ENCODE results near the gene SHISA4. TPM values are rescaled to one million over a fixed set of nuclear protein-coding genes. Genes with fewer than 3 reads are reported as not detected.

Gene SHISA4
- total RNA-seq, 4 donors from 2014 or later: 11.0 to 23.3 (median 13.0) TPM

DNA sequence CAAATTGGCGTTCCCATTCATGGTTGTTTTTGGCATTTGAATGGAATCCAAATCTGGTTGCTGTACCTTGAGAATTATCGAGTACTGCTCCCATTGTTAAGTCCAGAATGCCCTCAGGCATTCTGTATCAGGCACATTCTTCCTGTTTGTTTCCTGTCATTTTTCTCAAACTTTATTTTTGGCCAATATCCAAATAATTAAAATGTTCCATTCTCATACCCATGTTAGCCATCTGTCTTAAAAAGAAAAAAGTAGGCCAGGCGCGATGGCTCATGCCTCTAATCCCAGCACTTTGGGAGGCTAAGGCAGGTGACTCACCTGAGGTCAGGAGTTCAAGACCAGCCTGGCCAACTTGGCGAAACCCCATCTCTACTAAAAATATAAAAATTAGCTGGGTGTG is 29.3 kb upstream of the SHISA4 start:
- ATAC-seq (ENCODE audit: low FRiP score) (no peak), DNase-seq (ENCODE audit: low spot score) (no peak)
- TF ChIP-seq CTCF (IDR thresholded peaks at IDR 0.05): no peak

DNA sequence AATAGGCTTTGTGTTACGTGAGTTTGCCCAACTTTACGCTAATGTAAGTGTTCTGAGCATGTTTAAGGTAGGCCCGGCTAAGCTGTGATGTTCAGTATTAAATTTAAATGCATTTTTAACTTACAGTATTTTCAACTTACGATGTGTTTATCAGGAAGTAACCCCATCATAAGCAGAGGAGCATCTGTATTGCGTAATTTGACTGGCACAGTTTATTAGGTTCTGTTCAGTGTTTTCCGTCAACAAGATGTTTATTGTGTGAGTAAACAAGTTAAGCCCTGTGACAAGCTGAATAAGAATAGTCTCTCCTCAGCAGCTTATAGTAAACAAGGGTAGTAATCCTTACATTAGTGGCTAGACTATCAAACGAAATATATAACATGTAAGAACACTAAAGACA is 27.2 kb upstream of the SHISA4 start:
- DNase-seq (ENCODE audit: low spot score) (no peak), ATAC-seq (ENCODE audit: low FRiP score) (no peak)
- no peak for TF ChIP-seq CTCF (IDR thresholded peaks at IDR 0.05)

GRCh38 chr1:201870397-201870796 is 18.3 kb upstream of the SHISA4 start:
- no peak for TF ChIP-seq CTCF (IDR thresholded peaks at IDR 0.05)
- no peak for ATAC-seq (ENCODE audit: low FRiP score)
- no peak for DNase-seq (ENCODE audit: low spot score)

DNA sequence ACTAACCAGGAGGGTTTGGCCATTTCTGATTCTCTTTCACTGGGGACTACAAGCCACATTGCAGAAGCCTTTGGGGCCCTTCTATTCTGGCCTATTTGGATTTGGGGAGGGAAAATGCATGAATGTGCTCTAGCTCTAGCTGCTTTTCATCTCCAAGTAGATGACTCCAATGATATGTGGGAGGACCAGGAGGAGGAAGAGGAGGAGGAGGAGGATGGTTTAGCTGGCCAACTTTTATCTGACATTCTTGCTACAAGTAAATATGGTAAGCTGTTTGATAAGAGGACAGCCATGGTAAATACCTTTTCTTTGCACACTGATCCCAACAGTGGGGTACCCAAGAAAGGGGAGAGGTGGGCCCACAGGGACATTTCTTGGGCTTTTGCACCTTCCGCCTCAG is 14.0 kb upstream of the SHISA4 start:
- ATAC-seq (ENCODE audit: low FRiP score) (no peak), DNase-seq (ENCODE audit: low spot score) (no peak)
- no peak for TF ChIP-seq CTCF (IDR thresholded peaks at IDR 0.05)

GRCh38 chr1:201876148-201876818 is 12.4 kb upstream of the SHISA4 start:
- no peak for ATAC-seq (ENCODE audit: low FRiP score)
- TF ChIP-seq CTCF (IDR thresholded peaks at IDR 0.05): no peak
- no peak for DNase-seq (ENCODE audit: low spot score)

GRCh38 chr1:201877877-201878401 is 10.8 kb upstream of the SHISA4 start:
- no peak for TF ChIP-seq CTCF (IDR thresholded peaks at IDR 0.05)
- ATAC-seq (ENCODE audit: low FRiP score) (no peak), DNase-seq (ENCODE audit: low spot score) (no peak)

GRCh38 chr1:201880928-201881571 is 7.6 kb upstream of the SHISA4 start:
- DNase-seq (ENCODE audit: low spot score) (no peak), ATAC-seq (ENCODE audit: low FRiP score) (no peak)
- no peak for TF ChIP-seq CTCF (IDR thresholded peaks at IDR 0.05)

Measured in omental fat pad (tissue), 4 donors.